ENCODE results near the gene TMSB4X.

The TMSB4X gene

DNA sequence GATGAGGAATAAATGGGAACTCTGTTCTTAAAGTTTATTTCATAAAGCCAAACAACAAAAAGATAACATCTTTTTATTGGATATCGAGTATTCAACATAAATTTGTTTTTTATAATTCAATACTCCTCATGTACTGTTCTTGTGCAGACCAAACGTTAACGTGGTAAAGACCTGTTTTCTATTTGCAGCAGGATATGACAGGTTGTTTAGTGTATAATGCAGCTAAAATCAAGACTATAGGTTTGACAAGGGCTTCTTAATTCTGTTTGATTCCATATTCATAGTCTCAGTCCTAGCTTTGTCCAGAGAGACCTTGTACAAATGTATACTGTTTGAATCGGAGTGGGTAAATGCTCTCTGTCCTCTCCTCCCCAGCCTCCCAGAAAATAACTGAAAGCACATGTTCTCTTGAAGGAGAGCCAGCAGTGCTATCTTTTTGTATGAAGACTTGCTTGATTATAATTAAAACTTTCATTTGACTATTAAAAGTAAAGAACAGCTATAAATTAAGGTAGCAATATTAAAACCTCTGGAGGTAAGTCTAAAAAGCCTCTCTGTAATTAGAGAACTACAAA lies 17.7 kb downstream of the TMSB4X start:
- Histone ChIP-seq H3K36me3 (no peaks in the 10 kb centered on the region), H3K27me3 (no peaks in the 10 kb centered on the region), H3K27ac (no peak overlapping the region), H3K4me2 (no peak overlapping the region), H3K9ac (no peak overlapping the region), H3K9me3 (peaks cover 13% of the 10 kb centered on the region), H4K20me1 (no peaks in the 10 kb centered on the region), H3K4me1 (peaks cover 38% of the 10 kb centered on the region), H3K4me3 (no peak overlapping the region)
- no peak for TF ChIP-seq Cebpa-rat (IDR thresholded peaks at IDR 0.05)

DNA sequence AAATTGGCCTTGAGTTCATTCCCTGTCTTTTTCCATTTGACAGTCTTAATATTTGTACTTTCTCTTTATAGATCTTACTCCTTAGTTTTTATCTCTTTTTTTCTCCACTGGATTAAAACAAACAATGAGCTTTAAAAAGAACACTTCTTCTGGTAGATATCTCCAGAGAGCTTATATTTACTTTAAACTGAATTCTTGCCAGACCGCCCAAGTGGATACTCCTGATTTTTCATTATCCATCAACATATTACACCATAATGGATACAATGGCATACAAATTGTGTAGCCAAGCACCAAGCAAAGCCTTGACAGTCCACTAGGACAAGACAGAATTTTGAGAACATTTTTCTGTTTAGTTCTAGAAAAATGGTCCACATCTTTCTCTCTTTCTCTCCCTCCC lies 18.9 kb downstream of the TMSB4X start:
- Histone ChIP-seq H4K20me1 (no peaks in the 10 kb centered on the region), H3K27me3 (no peaks in the 10 kb centered on the region), H3K4me1 (peaks cover 50% of the 10 kb centered on the region), H3K4me3 (no peak overlapping the region), H3K27ac (no peak overlapping the region), H3K4me2 (no peak overlapping the region), H3K9me3 (peaks cover 12% of the 10 kb centered on the region), H3K9ac (no peak overlapping the region), H3K36me3 (no peaks in the 10 kb centered on the region)
- TF ChIP-seq Cebpa-rat (IDR thresholded peaks at IDR 0.05): no peak

- Histone ChIP-seq H3K27me3 (no peaks in the 10 kb centered on the region), H3K4me2 (no peak overlapping the region), H3K4me3 (no peak overlapping the region), H3K36me3 (no peaks in the 10 kb centered on the region), H3K27ac (no peak overlapping the region), H3K9ac (no peak overlapping the region), H3K4me1 (peaks cover 50% of the 10 kb centered on the region), H3K9me3 (peaks cover 12% of the 10 kb centered on the region), H4K20me1 (no peaks in the 10 kb centered on the region)
- TF ChIP-seq Cebpa-rat (IDR thresholded peaks at IDR 0.05): no peak
These were observed 19.4 kb downstream of the TMSB4X start for GRCh38 chrX:12994321-12994720.

GRCh38 chrX:12996934-12997435 lies 22.1 kb downstream of the TMSB4X start:
- no peak overlapping the region for H3K9ac ChIP-seq
- no peaks in the 10 kb centered on the region for H4K20me1 ChIP-seq
- peaks cover 64% of the 10 kb centered on the region for H3K4me1 ChIP-seq
- peak overlapping the region; percentile 92 for H3K27ac ChIP-seq
- no peak for TF ChIP-seq Cebpa-rat (IDR thresholded peaks at IDR 0.05)
- peaks cover 5% of the 10 kb centered on the region; the same call in 1 of the 2 replicates for H3K9me3 ChIP-seq
- H3K4me3 ChIP-seq: no peak overlapping the region
- H3K4me2 ChIP-seq: peak overlapping the region; percentile 75
- no peaks in the 10 kb centered on the region for H3K36me3 ChIP-seq
- no peaks in the 10 kb centered on the region for H3K27me3 ChIP-seq

GRCh38 chrX:12997906-12998687 lies 23.2 kb downstream of the TMSB4X start:
- Histone ChIP-seq H3K9ac (peak overlapping the region; percentile 59), H3K4me1 (peaks cover 75% of the 10 kb centered on the region), H3K4me3 (peak overlapping the region; percentile 47; the same call in 1 of the 2 replicates), H3K27me3 (no peaks in the 10 kb centered on the region), H3K36me3 (no peaks in the 10 kb centered on the region), H3K27ac (peak overlapping the region; percentile 92), H3K4me2 (peak overlapping the region; percentile 75), H3K9me3 (peaks cover 5% of the 10 kb centered on the region; the same call in 1 of the 2 replicates), H4K20me1 (no peaks in the 10 kb centered on the region)
- TF ChIP-seq Cebpa-rat (IDR thresholded peaks at IDR 0.05): no peak

GRCh38 chrX:12999422-12999821 lies 24.5 kb downstream of the TMSB4X start:
- Histone ChIP-seq H3K4me2 (peak overlapping the region; percentile 75), H4K20me1 (no peaks in the 10 kb centered on the region), H3K4me3 (peak overlapping the region; percentile 47), H3K9ac (peak overlapping the region; percentile 59), H3K9me3 (peaks cover 5% of the 10 kb centered on the region; the same call in 1 of the 2 replicates), H3K36me3 (no peaks in the 10 kb centered on the region), H3K27me3 (no peaks in the 10 kb centered on the region), H3K27ac (peak overlapping the region; percentile 92), H3K4me1 (peaks cover 85% of the 10 kb centered on the region)
- no peak for TF ChIP-seq Cebpa-rat (IDR thresholded peaks at IDR 0.05)

DNA sequence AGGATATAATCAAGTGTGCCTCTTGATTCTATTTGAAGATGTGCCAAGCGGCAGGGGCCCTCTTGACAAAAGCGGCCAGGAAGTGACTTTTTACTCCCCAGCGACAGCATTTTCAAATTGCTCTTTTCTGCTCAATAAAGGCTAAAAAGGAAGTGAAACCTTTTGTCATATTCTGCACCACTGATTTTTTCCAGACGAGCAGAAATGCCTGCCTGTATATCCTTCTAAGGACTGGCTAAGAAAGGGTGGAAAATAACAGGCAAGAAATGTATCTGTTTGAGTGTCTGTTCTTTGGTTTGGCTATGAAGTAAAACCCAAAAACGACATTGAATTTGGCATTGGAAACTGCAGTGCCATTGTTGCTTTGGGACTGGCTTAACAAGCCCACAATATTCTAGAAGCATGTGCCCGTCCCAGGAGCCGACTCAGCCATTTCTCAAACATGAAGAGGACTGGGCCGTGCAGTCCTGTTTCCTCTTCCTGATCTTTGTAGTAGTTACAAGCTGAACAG lies 25.4 kb downstream of the TMSB4X start:
- Histone ChIP-seq H3K4me3 (peak overlapping the region; percentile 47; the same call in 1 of the 2 replicates), H3K4me1 (peaks cover 95% of the 10 kb centered on the region), H3K9me3 (peaks cover 5% of the 10 kb centered on the region; the same call in 1 of the 2 replicates), H3K4me2 (peak overlapping the region; percentile 75), H4K20me1 (no peaks in the 10 kb centered on the region), H3K27ac (peak overlapping the region; percentile 92), H3K9ac (peak overlapping the region; percentile 59; the same call in 1 of the 2 replicates), H3K36me3 (no peaks in the 10 kb centered on the region), H3K27me3 (no peaks in the 10 kb centered on the region)
- no peak for TF ChIP-seq Cebpa-rat (IDR thresholded peaks at IDR 0.05)

DNA sequence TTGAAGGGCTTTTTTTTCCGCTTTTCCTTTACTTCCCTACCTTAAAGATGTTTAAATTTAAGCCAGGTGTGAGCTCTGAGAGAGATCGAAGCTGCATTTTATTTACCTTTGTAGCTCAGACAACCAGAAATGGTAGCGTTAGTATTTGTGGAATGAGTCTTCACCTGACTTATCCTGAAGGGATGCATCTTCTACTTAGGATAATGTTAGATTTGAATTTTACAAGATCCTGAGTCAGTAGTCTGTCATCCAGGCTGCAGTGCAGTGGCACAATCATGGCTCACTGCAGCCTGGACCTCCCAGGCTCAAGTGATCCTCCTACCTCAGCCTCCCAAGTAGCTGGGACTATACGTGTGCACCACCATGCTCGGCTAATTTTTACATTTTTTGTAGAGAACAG lies 26.2 kb downstream of the TMSB4X start:
- peak overlapping the region; percentile 59; the same call in 1 of the 2 replicates for H3K9ac ChIP-seq
- peak overlapping the region; percentile 30 for H3K4me3 ChIP-seq
- H3K4me1 ChIP-seq: peaks cover 97% of the 10 kb centered on the region
- no peaks in the 10 kb centered on the region for H3K36me3 ChIP-seq
- no peak for TF ChIP-seq Cebpa-rat (IDR thresholded peaks at IDR 0.05)
- no peaks in the 10 kb centered on the region for H3K9me3 ChIP-seq
- H3K27me3 ChIP-seq: no peaks in the 10 kb centered on the region
- H3K4me2 ChIP-seq: peak overlapping the region; percentile 75
- no peaks in the 10 kb centered on the region for H4K20me1 ChIP-seq
- H3K27ac ChIP-seq: peak overlapping the region; percentile 92

DNA sequence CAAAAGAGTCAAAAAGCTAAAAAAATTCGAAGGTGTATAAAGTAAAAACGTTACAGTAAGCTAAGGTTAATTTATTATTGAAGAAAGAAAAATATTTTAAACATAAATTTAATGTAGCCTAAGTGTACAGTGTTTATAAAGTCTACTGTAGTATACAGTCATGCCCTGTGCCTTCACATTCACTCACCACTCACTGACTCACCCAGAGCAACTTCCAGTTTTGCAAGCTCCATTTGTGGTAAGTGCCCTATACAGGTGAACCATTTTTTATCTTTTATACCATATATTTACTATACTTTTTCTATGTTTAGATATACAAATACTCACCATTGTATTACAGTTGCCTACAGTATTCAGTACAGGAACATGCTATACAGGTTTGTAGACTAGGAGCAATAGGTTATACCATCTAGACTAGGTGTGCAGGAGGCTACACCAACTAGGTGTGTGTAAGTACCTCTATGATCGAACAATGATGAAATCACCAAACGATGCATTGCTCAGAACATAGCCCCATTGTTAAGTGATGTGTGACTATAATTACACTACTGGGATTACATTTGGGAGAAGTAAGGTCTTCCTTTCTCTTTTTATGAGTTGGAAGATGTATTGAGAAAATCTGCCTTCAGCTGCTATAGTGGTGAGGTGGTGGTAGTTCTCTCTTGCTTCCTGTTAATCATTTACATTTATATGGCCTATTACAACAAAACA lies 27.2 kb downstream of the TMSB4X start:
- no peak for TF ChIP-seq Cebpa-rat (IDR thresholded peaks at IDR 0.05)
- Histone ChIP-seq H3K36me3 (no peaks in the 10 kb centered on the region), H3K4me1 (peaks cover 97% of the 10 kb centered on the region), H3K9me3 (no peaks in the 10 kb centered on the region), H4K20me1 (no peaks in the 10 kb centered on the region), H3K4me2 (peak overlapping the region; percentile 75), H3K4me3 (no peak overlapping the region), H3K9ac (no peak overlapping the region), H3K27ac (peak overlapping the region; percentile 92), H3K27me3 (no peaks in the 10 kb centered on the region)

Data from BLaER1 (cell line).